Cardiac septum (tissue), 1 donor: ENCODE results near the gene IFNK. TPM values are rescaled to one million over a fixed set of nuclear protein-coding genes. Genes with fewer than 3 reads are reported as not detected.

Experiments used
- DNase-seq: peaks from one replicate; pipeline ENCODE4 v3.0.0-alpha.2; 2020; ENCODE audit warnings: low spot score
- intact Hi-C: fragments of 100-400 bp; cut with DNase I; formaldehyde crosslinking; loops from one replicate; pipeline ENCODE4 v1.14.0; 2022
- total RNA-seq: library from RNA; stranded (reverse); fragmentation: NEBNext Ultra II Directional; extraction: Animal tissue kit (Norgen Biotek cat#: 25700); gene quantifications from one replicate; pipeline ENCODE4 v1.2.1, GENCODE V29; 2021
- donor health status: DM: no; HTN: no; CAD: no.

The IFNK gene
- total RNA-seq, 1 donor from 2014 or later: not detected

GRCh38 chr9:27535701-27536118, 11.6 kb downstream of the IFNK start:
- DNase-seq: no peak
- intact Hi-C loops: no loop called here

- no peak for DNase-seq
- intact Hi-C loops: no loop called here
These were observed 12.1 kb downstream of the IFNK start for GRCh38 chr9:27536168-27536567.

GRCh38 chr9:27537027-27537435, 12.9 kb downstream of the IFNK start:
- intact Hi-C loops: no loop called here

GRCh38 chr9:27537756-27538155, 13.7 kb downstream of the IFNK start:
- intact Hi-C loops: no loop called here
- no peak for DNase-seq

More at GRCh38 chr9:27537027-27537435, 12.9 kb downstream of the IFNK start:
- no peak for DNase-seq

- intact Hi-C loops: no loop called here
- DNase-seq: no peak
These were observed 14.6 kb downstream of the IFNK start for GRCh38 chr9:27538647-27539046.

GRCh38 chr9:27539479-27540441, 15.7 kb downstream of the IFNK start:
- intact Hi-C loops: no loop called here
- DNase-seq: no peak

GRCh38 chr9:27540502-27540901, 16.4 kb downstream of the IFNK start:
- intact Hi-C loops: no loop called here
- DNase-seq: no peak

- DNase-seq: no peak
- intact Hi-C loops: no loop called here
These were observed 17.6 kb downstream of the IFNK start for GRCh38 chr9:27541740-27542139.

GRCh38 chr9:27542508-27542907, 18.4 kb downstream of the IFNK start:
- intact Hi-C loops: no loop called here
- DNase-seq: no peak

GRCh38 chr9:27545471-27545870, 21.4 kb downstream of the IFNK start:
- intact Hi-C loops: no loop called here
- DNase-seq: no peak

GRCh38 chr9:27548055-27548741, 24.1 kb downstream of the IFNK start:
- intact Hi-C loops: no loop called here

GRCh38 chr9:27549196-27549755, 25.2 kb downstream of the IFNK start:
- intact Hi-C loops: no loop called here
- DNase-seq: no peak

More at GRCh38 chr9:27548055-27548741, 24.1 kb downstream of the IFNK start:
- DNase-seq: no peak

GRCh38 chr9:27554712-27555111, 30.6 kb downstream of the IFNK start:
- intact Hi-C loops: no loop called here
- no peak for DNase-seq

GRCh38 chr9:27556470-27556869, 32.4 kb downstream of the IFNK start:
- intact Hi-C loops: no loop called here
- no peak for DNase-seq

- intact Hi-C loops: no loop called here
- DNase-seq: no peak
These were observed 34.2 kb downstream of the IFNK start for GRCh38 chr9:27558307-27558706.

GRCh38 chr9:27560457-27560856, 36.4 kb downstream of the IFNK start:
- intact Hi-C loops: no loop called here
- no peak for DNase-seq

GRCh38 chr9:27561685-27562084, 37.6 kb downstream of the IFNK start:
- DNase-seq: no peak
- intact Hi-C loops: no loop called here

GRCh38 chr9:27563738-27564430, 39.8 kb downstream of the IFNK start:
- intact Hi-C loops: no loop called here
- no peak for DNase-seq

GRCh38 chr9:27564670-27565069, 40.6 kb downstream of the IFNK start:
- DNase-seq: no peak
- intact Hi-C loops: no loop called here

GRCh38 chr9:27565696-27566095, 41.6 kb downstream of the IFNK start:
- intact Hi-C loops: no loop called here
- DNase-seq: no peak
